ENCODE results near the gene ADAT1. TPM values are rescaled to one million over a fixed set of nuclear protein-coding genes. Genes with fewer than 3 reads are reported as not detected.
A peak's percentile ranks its signal among the peaks of the same experiment; 100 is the strongest.

The ADAT1 gene
- total and polyA plus RNA-seq, 2 of the 8 experiments (the other 6 are each of a cell fraction or from before 2014, with no cell fraction given): 30.7 to 44.7 TPM

DNA sequence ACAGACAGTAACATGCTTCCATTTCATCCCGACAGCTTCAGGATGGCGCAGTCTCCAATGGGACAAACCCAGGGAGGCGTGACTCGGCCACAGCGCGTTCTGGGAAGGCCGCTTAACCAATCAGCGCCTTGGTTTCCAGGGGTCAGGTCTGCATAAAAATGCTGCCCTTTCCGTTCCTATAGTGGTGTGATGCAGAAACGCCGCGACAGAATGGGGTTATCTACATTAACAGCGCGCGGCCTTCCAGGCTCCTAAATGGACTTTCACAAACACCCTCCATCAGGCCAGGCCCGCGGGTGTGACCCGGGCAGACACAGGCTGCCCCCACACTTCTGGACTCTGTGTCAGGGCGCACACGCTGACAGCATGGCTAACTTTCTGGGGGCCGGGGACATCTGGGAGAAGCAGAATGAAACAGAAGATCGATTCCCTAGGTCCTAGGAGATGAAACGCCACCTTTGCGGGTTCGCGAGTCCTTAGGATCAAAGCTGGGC lies 67.8 kb downstream of the ADAT1 start:
- no peaks in the 10 kb centered on the region for H3K36me3 ChIP-seq (ENCODE audit: control insufficient read depth in 2 of 4, insufficient read depth in 4 of 4, low read length in 3 of 4)
- H3K23ac ChIP-seq (ENCODE audit: insufficient read length): no peak overlapping the region
- no peak overlapping the region for H2AK5ac ChIP-seq (ENCODE audit: low read depth, low read length)
- H3K27ac ChIP-seq (ENCODE audit: low read depth, low read length): no peak overlapping the region
- no peaks in the 10 kb centered on the region for H3K9me3 ChIP-seq (ENCODE audit: insufficient read depth in 2 of 2, low read depth in 1 of 2, low read length in 1 of 2)
- H3K14ac ChIP-seq (ENCODE audit: insufficient read length): no peak overlapping the region
- CTCF ChIA-PET (ENCODE audit: partially characterized antibody): interaction anchor here (0.8 to 12.7 kb wide), 5 partner anchors 12 to 84 kb away, joined by 3 to 158 read pairs (median 4); no protein-coding TSS in a partner anchor
- H3K4me2 ChIP-seq (ENCODE audit: insufficient read depth in 1 of 2, low read depth in 2 of 2, low read length in 2 of 2): peak overlapping the region; percentile 79 to 98
- POLR2A ChIA-PET (ENCODE audit: partially characterized antibody): interaction anchor here (0.9 to 3.2 kb wide), 5 partner anchors 11 to 68 kb away, joined by 3 to 21 read pairs (median 6); partner anchors contain the start of genes ADAT1, CHST6 and GABARAPL2
- peak overlapping the region; percentile 96 for H4K8ac ChIP-seq (ENCODE audit: extremely low read depth, insufficient read depth, low read length)
- H3K4ac ChIP-seq (replicated peaks; ENCODE audit: insufficient read length, low read depth, low read length): no peak overlapping the region
- H3K79me1 ChIP-seq (ENCODE audit: low read depth, low read length): no peaks in the 10 kb centered on the region
- DNase-seq (ENCODE audit: low read depth in 1 of 2, low spot score in 2 of 2) (peak; percentile 66 to 89), FAIRE-seq (peak; percentile 93)
- H3K23me2 ChIP-seq (ENCODE audit: low read depth, low read length): peaks cover 8% of the 10 kb centered on the region; the same call in 1 of the 2 replicates
- no peak overlapping the region for H2BK20ac ChIP-seq (ENCODE audit: low read length)
- H3K27me3 ChIP-seq (replicated peaks in 1 of 4; ENCODE audit: control insufficient read depth in 3 of 4, extremely low read depth in 1 of 4, insufficient read depth in 3 of 4, low read length in 3 of 4): no peaks in the 10 kb centered on the region; a peak in 1 of 7 replicates
- no peaks in the 10 kb centered on the region for H4K20me1 ChIP-seq (replicated peaks in 1 of 2; ENCODE audit: control insufficient read depth in 1 of 2, insufficient read depth in 2 of 2, low read length in 2 of 2)
- no peak overlapping the region for H4K5ac ChIP-seq (ENCODE audit: insufficient read length, low read depth, low read length)
- 0 out of 2 replicates have a peak overlapping the region, but pooled peaks have one; percentile 39 for H2BK5ac ChIP-seq (ENCODE audit: low read depth, low read length)
- no peak overlapping the region for H2BK120ac ChIP-seq (replicated peaks; ENCODE audit: low read depth, low read length)
- peak overlapping the region; percentile 6 to 67 (median 53); a peak in 6 of 7 replicates for H3K9ac ChIP-seq (replicated peaks in 1 of 4; ENCODE audit: extremely low read depth in 1 of 4, low read depth in 3 of 4, low read length in 3 of 4)
- WGBS, 2 experiments (ENCODE audit: extremely low coverage in 1 of 2, insufficient coverage in 1 of 2, insufficient read length in 1 of 2, insufficient replicate concordance in 2 of 2, low coverage in 1 of 2, low lambda C conversion rate in 2 of 2, missing lambda C conversion rate in 1 of 2): 1% methylated on average over 22 of the region's 26 CpGs; no CpG with 5 or more reads in 1 of the 2 experiments
- no peaks in the 10 kb centered on the region for H3K79me2 ChIP-seq (ENCODE audit: control insufficient read depth in 1 of 2, insufficient read depth in 2 of 2, low read length in 2 of 2)
- peaks cover 0 to 4% (median 1%) of the 10 kb centered on the region in 4 experiments; a peak in 4 of 7 replicates for H3K4me1 ChIP-seq (replicated peaks in 1 of 4; ENCODE audit: control insufficient read depth in 3 of 4, insufficient read depth in 4 of 4, low read length in 3 of 4)
- H2BK15ac ChIP-seq (ENCODE audit: low read length): 0 out of 2 replicates have a peak overlapping the region, but pooled peaks have one; percentile 16
- H2AFZ ChIP-seq (ENCODE audit: low read length): peak overlapping the region; percentile 73
- peak overlapping the region; percentile 78 for H3K18ac ChIP-seq (ENCODE audit: extremely low read depth, low read length)
- peak overlapping the region; percentile 57 to 96 (median 84) for H3K4me3 ChIP-seq (ENCODE audit: extremely low read depth in 1 of 4, insufficient read depth in 2 of 4, low read depth in 3 of 4, low read length in 4 of 4)
- no peak overlapping the region for H2BK12ac ChIP-seq (ENCODE audit: low read depth, low read length)
- peak overlapping the region; percentile 4 for H3K56ac ChIP-seq (replicated peaks; ENCODE audit: insufficient read length, low read depth, low read length)
- peak overlapping the region; percentile 1 for H4K91ac ChIP-seq (replicated peaks; ENCODE audit: insufficient read length, low read length)
- TF ChIP-seq BCL11A (IDR thresholded peaks at IDR 0.05; ENCODE audit: low read depth in 2 of 2, low read length in 2 of 2): no peak
- peak; percentile 73; the same call in 1 of the 2 replicates for TF ChIP-seq TAF1 (IDR thresholded peaks at IDR 0.05; ENCODE audit: low read depth, low read length)
- TF ChIP-seq TBP (IDR thresholded peaks at IDR 0.05; ENCODE audit: low read depth, low read length): peak; percentile 51; the same call in 1 of the 2 replicates
- peak; percentile 57; the same call in 1 of the 2 replicates for TF ChIP-seq KDM5A (IDR thresholded peaks at IDR 0.05; ENCODE audit: low read length)
- peak; percentile 49; the same call in 1 of the 2 replicates for TF ChIP-seq YY1 (IDR thresholded peaks at IDR 0.05; ENCODE audit: low read depth, low read length)
- peak; percentile 70 for TF ChIP-seq KDM4A (IDR thresholded peaks at IDR 0.05; ENCODE audit: low read depth, low read length, severe bottlenecking)
- peak in 1 of 2 experiments; percentile 80; a peak in 2 of 3 replicates for TF ChIP-seq POLR2A (IDR thresholded peaks at IDR 0.05; ENCODE audit: control extremely low read depth in 1 of 2, low read depth in 2 of 2, low read length in 2 of 2)
- no peak for TF ChIP-seq BACH1 (IDR thresholded peaks at IDR 0.05; ENCODE audit: low read length)
- TF ChIP-seq RXRA (IDR thresholded peaks at IDR 0.05; ENCODE audit: insufficient read depth, low read depth, low read length): no peak
- peak; percentile 97 for TF ChIP-seq CREB1 (IDR thresholded peaks at IDR 0.05)
- TF ChIP-seq TAF7 (optimal IDR thresholded peaks at IDR 0.05; ENCODE audit: borderline replicate concordance, low read depth, low read length): peak; percentile 40
- TF ChIP-seq, protein P1, sequence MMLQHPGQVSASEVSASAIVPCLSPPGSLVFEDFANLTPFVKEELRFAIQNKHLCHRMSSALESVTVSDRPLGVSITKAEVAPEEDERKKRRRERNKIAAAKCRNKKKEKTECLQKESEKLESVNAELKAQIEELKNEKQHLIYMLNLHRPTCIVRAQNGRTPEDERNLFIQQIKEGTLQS (IDR thresholded peaks at IDR 0.05; ENCODE audit: insufficient read depth, low read depth, low read length): peak; percentile 45; the same call in 1 of the 2 replicates
- peak; percentile 46; the same call in 1 of the 2 replicates for TF ChIP-seq SP1 (IDR thresholded peaks at IDR 0.05; ENCODE audit: low read depth, low read length)

Measured in H1 (cell line).